ENCODE data around the gene DHRS7B. TPM values are rescaled to one million over a fixed set of nuclear protein-coding genes. Genes with fewer than 3 reads are reported as not detected.
"Not testable (repeated sequence)": the region's sequence is repeated elsewhere in the genome, so short reads cannot be mapped to it uniquely, and the experiment has no call there.

The DHRS7B gene
- total RNA-seq, 4 donors from 2014 or later = 24.0 to 30.3 (median 28.8) TPM

GRCh38 chr17:21191698-21192097, 64.9 kb downstream of the DHRS7B start:
- Histone ChIP-seq H3K27me3 (no peaks in the 10 kb centered on the region), H3K4me3 (no peak overlapping the region), H3K36me3 (peaks cover 0 to 49% (median 26%) of the 10 kb centered on the region in 4 donors), H3K4me1 (peaks cover 15 to 36% (median 31%) of the 10 kb centered on the region in 4 donors), H3K27ac (replicated peaks in 1 of 4) (peak overlapping the region in 2 of 4 donors; percentile 7 to 22), H3K9me3 (no peaks in the 10 kb centered on the region)
- no CpG with 5 or more reads among the region's 2 CpGs for WGBS
- DNase-seq (ENCODE audit: extremely low spot score) = no peak
- TF ChIP-seq EP300 (IDR thresholded peaks at IDR 0.05) (no peak), CTCF (IDR thresholded peaks at IDR 0.05) (no peak), POLR2AphosphoS5 (IDR thresholded peaks at IDR 0.05) (no peak), POLR2A (IDR thresholded peaks at IDR 0.05; ENCODE audit: low read depth) (no peak)
- intact Hi-C loops (cut with DNase I) = no loop called here

GRCh38 chr17:21192414-21192813, 65.7 kb downstream of the DHRS7B start:
- WGBS = 98% methylated on average over 5 of the region's 7 CpGs
- peaks cover 3 to 52% (median 33%) of the 10 kb centered on the region in 4 donors for H3K36me3 ChIP-seq

GRCh38 chr17:21193031-21193430, 66.3 kb downstream of the DHRS7B start:
- DNase-seq (ENCODE audit: extremely low spot score) = no peak
- no peak overlapping the region for H3K27ac ChIP-seq (replicated peaks in 1 of 4)
- H3K9me3 ChIP-seq = no peaks in the 10 kb centered on the region
- H3K27me3 ChIP-seq = no peaks in the 10 kb centered on the region
- no peak for TF ChIP-seq POLR2AphosphoS5 (IDR thresholded peaks at IDR 0.05)
- no peak for TF ChIP-seq CTCF (IDR thresholded peaks at IDR 0.05)
- TF ChIP-seq EP300 (IDR thresholded peaks at IDR 0.05) = no peak
- no peak for TF ChIP-seq POLR2A (IDR thresholded peaks at IDR 0.05; ENCODE audit: low read depth)
- intact Hi-C loops (cut with DNase I) = no loop called here
- peaks cover 9 to 57% (median 39%) of the 10 kb centered on the region in 4 donors for H3K36me3 ChIP-seq
- 75% methylated on average over 5 of the region's 5 CpGs for WGBS
- H3K4me1 ChIP-seq = peaks cover 11 to 36% (median 31%) of the 10 kb centered on the region in 4 donors
- no peak overlapping the region for H3K4me3 ChIP-seq

More at GRCh38 chr17:21192414-21192813, 65.7 kb downstream of the DHRS7B start:
- H3K9me3 ChIP-seq; DNase-seq (ENCODE audit: extremely low spot score); intact Hi-C loops (cut with DNase I); H3K27me3 ChIP-seq; H3K4me3 ChIP-seq; H3K27ac ChIP-seq (replicated peaks in 1 of 4): not testable (repeated sequence)
- peaks cover 11 to 36% (median 31%) of the 10 kb centered on the region in 4 donors for H3K4me1 ChIP-seq

- Histone ChIP-seq H3K4me3 (no peak overlapping the region), H3K4me1 (peaks cover 11 to 36% (median 31%) of the 10 kb centered on the region in 4 donors), H3K9me3 (no peaks in the 10 kb centered on the region), H3K27me3 (no peaks in the 10 kb centered on the region), H3K27ac (replicated peaks in 1 of 4) (peak overlapping the region in 3 of 4 donors; percentile 21 to 40 (median 23)), H3K36me3 (peaks cover 15 to 52% (median 37%) of the 10 kb centered on the region in 4 donors)
- DNase-seq (ENCODE audit: extremely low spot score) = no peak
- WGBS = 36% methylated on average over 8 of the region's 8 CpGs
- intact Hi-C loops (cut with DNase I) = no loop called here
- TF ChIP-seq POLR2A (IDR thresholded peaks at IDR 0.05; ENCODE audit: low read depth) = no peak
- no peak for TF ChIP-seq EP300 (IDR thresholded peaks at IDR 0.05)
- no peak for TF ChIP-seq CTCF (IDR thresholded peaks at IDR 0.05)
- no peak for TF ChIP-seq POLR2AphosphoS5 (IDR thresholded peaks at IDR 0.05)
Measured at GRCh38 chr17:21194226-21194625, 67.5 kb downstream of the DHRS7B start.

GRCh38 chr17:21194703-21195102, 67.9 kb downstream of the DHRS7B start:
- H3K27ac ChIP-seq (replicated peaks in 1 of 4) = peak overlapping the region in 3 of 4 donors; percentile 23 to 40 (median 40)
- peaks cover 15 to 48% (median 34%) of the 10 kb centered on the region in 4 donors for H3K36me3 ChIP-seq
- intact Hi-C loops (cut with DNase I) = no loop called here
- H3K4me3 ChIP-seq = no peak overlapping the region
- H3K27me3 ChIP-seq = no peaks in the 10 kb centered on the region
- H3K9me3 ChIP-seq = no peaks in the 10 kb centered on the region
- 41% methylated on average over 5 of the region's 5 CpGs for WGBS
- TF ChIP-seq POLR2AphosphoS5 (IDR thresholded peaks at IDR 0.05) = peak in 1 of 2 donors; percentile 52
- no peak for TF ChIP-seq EP300 (IDR thresholded peaks at IDR 0.05)
- no peak for TF ChIP-seq CTCF (IDR thresholded peaks at IDR 0.05)
- TF ChIP-seq POLR2A (IDR thresholded peaks at IDR 0.05; ENCODE audit: low read depth) = no peak
- H3K4me1 ChIP-seq = peaks cover 16 to 40% (median 35%) of the 10 kb centered on the region in 4 donors
- DNase-seq (ENCODE audit: extremely low spot score) = no peak

All from esophagus muscularis mucosa (tissue), 4 donors.